DND-41 (cell line): ENCODE data around the gene ACE.

Source experiments
- ATAC-seq: fragments of 200-7000 bp; cut with Tn5 transposase; 3 replicates; pipeline ENCODE4 v1.9.1; 2021; ENCODE audit warnings: low read depth; ENCODE audit not compliant: insufficient read depth
- DNase-seq: peaks from one replicate; pipeline ENCODE4 v3.0.0-alpha.2; 2020
- H2AFZ ChIP-seq: 2 replicates; pipeline ENCODE4 v1.6.0; 2012; ENCODE audit warnings: low read depth, low read length
- H3K27ac ChIP-seq: 2 replicates; pipeline ENCODE4 v1.5.1; 2012; ENCODE audit warnings: low read length, inconsistent platforms
- H3K27me3 ChIP-seq: fragments of 200-600 bp; sonication (generic); 2 replicates; pipeline ENCODE4 v1.6.0; 2012; ENCODE audit warnings: low read length, mild to moderate bottlenecking, inconsistent platforms; ENCODE audit not compliant: insufficient read depth, poor library complexity
- H3K36me3 ChIP-seq: 2 replicates; pipeline ENCODE4 v1.5.1; 2012; ENCODE audit warnings: low read length, inconsistent platforms; ENCODE audit not compliant: insufficient read depth
- H3K4me1 ChIP-seq: 2 replicates; pipeline ENCODE4 v1.5.1; 2012; ENCODE audit warnings: mild to moderate bottlenecking, low read length; ENCODE audit not compliant: insufficient read depth
- H3K4me2 ChIP-seq: 2 replicates; pipeline ENCODE4 v1.6.0; 2012; ENCODE audit warnings: mild to moderate bottlenecking, moderate library complexity, low read length, inconsistent platforms; ENCODE audit not compliant: insufficient read depth
- H3K4me3 ChIP-seq, 2 experiments: fragments of 200-600 bp in 1 of 2; shearing (Covaris generic) in 1 of 2; 2 replicates each; pipeline ENCODE4 v1.5.1; 2012 to 2016; ENCODE audit warnings: inconsistent platforms in 2 of 2, low read length in 2 of 2, mild to moderate bottlenecking in 2 of 2, low read depth in 1 of 2, moderate library complexity in 1 of 2
- H3K79me2 ChIP-seq: 2 replicates; pipeline ENCODE4 v1.6.0; 2012; ENCODE audit warnings: low read length, inconsistent platforms; ENCODE audit not compliant: insufficient read depth
- H3K9ac ChIP-seq: 2 replicates; pipeline ENCODE4 v1.6.0; 2012; ENCODE audit warnings: low read depth, mild to moderate bottlenecking, inconsistent platforms, low read length, moderate library complexity
- H3K9me3 ChIP-seq: 2 replicates; pipeline ENCODE4 v1.5.1; 2012; ENCODE audit warnings: low read length, moderate library complexity, mild to moderate bottlenecking, inconsistent platforms; ENCODE audit not compliant: insufficient read depth, severe bottlenecking
- H4K20me1 ChIP-seq: 2 replicates; pipeline ENCODE4 v1.6.0; 2012; ENCODE audit warnings: low read length; ENCODE audit not compliant: insufficient read depth
- EZH2 ChIP-seq: IDR thresholded peaks from 3 replicates; pipeline ENCODE4 v1.6.1; 2012; ENCODE audit warnings: borderline replicate concordance, low read depth, mild to moderate bottlenecking, moderate library complexity, low read length, inconsistent platforms; ENCODE audit not compliant: severe bottlenecking
- TF ChIP-seq, protein P1 (sequence below): IDR thresholded peaks from 2 replicates; pipeline ENCODE4 v1.5.1; 2012; ENCODE audit warnings: borderline replicate concordance, low read length, moderate library complexity, mild to moderate bottlenecking; ENCODE audit not compliant: poor library complexity, severe bottlenecking; ENCODE audit errors: extremely low read depth

The ACE gene

GRCh38 chr17:63542942-63543821 lies 66.3 kb downstream of the ACE start:
- H3K4me3 ChIP-seq = no peak overlapping the region
- no peaks in the 10 kb centered on the region for H3K9me3 ChIP-seq
- no peaks in the 10 kb centered on the region for H3K4me1 ChIP-seq
- no peak overlapping the region for H2AFZ ChIP-seq
- TF ChIP-seq EZH2 = no peak
- TF ChIP-seq, protein P1, sequence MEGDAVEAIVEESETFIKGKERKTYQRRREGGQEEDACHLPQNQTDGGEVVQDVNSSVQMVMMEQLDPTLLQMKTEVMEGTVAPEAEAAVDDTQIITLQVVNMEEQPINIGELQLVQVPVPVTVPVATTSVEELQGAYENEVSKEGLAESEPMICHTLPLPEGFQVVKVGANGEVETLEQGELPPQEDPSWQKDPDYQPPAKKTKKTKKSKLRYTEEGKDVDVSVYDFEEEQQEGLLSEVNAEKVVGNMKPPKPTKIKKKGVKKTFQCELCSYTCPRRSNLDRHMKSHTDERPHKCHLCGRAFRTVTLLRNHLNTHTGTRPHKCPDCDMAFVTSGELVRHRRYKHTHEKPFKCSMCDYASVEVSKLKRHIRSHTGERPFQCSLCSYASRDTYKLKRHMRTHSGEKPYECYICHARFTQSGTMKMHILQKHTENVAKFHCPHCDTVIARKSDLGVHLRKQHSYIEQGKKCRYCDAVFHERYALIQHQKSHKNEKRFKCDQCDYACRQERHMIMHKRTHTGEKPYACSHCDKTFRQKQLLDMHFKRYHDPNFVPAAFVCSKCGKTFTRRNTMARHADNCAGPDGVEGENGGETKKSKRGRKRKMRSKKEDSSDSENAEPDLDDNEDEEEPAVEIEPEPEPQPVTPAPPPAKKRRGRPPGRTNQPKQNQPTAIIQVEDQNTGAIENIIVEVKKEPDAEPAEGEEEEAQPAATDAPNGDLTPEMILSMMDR = no peak
- no peaks in the 10 kb centered on the region; the same call in 1 of the 2 replicates for H4K20me1 ChIP-seq
- ATAC-seq (no peak), DNase-seq (no peak)
- peaks cover 3% of the 10 kb centered on the region for H3K27me3 ChIP-seq
- H3K4me2 ChIP-seq = no peak overlapping the region
- no peaks in the 10 kb centered on the region for H3K36me3 ChIP-seq
- H3K9ac ChIP-seq = no peak overlapping the region
- H3K27ac ChIP-seq = no peak overlapping the region
- H3K79me2 ChIP-seq = no peaks in the 10 kb centered on the region

GRCh38 chr17:63543822-63544420 lies 67.1 kb downstream of the ACE start:
- no peak for TF ChIP-seq EZH2
- TF ChIP-seq, protein P1 = no peak
- no peak for DNase-seq

DNA sequence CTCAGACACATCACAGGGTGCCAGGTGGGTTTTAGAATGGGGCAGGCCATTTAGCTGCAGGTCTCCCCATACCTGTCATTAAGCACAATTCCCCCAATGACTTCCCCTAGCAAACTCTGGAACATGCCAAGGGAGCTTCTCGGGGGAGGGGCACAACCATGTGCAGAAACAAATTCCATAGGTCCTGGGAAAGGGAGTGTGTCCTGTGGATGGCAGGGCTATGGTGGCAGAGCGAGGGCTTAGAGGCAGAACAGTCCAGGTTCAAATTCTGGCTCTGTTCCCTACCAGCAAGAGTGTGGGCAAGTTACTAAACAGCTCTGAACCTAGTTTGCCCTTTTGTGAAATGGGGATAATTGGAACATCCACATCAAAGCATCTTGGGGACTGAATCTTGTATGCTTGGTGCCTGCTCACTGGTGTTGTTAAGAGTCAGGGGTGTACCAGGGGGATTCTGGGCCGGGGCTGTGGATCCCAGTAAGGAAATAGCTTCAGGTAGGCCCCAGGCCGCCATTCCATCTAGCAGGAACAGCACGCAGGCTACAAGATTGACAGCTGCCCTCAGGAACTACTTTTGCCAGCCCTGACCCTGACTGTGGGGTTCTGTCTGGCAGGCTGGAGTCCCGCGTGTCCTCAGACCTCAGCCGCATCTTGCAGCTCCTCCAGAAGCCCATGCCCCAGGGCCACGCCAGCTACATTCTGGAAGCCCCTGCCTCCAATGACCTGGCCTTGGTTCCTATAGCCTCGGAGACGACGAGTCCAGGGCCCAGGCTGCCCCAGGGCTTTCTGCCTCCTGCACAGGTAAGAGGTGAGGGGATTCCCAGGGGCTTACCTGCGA lies 67.8 kb downstream of the ACE start:
- no peaks in the 10 kb centered on the region for H3K27me3 ChIP-seq
- H3K36me3 ChIP-seq = no peaks in the 10 kb centered on the region
- H3K4me1 ChIP-seq = peaks cover 12% of the 10 kb centered on the region
- H4K20me1 ChIP-seq = no peaks in the 10 kb centered on the region
- DNase-seq = no peak
- H3K9me3 ChIP-seq = no peaks in the 10 kb centered on the region
- no peak for ATAC-seq
- no peak overlapping the region for H3K4me2 ChIP-seq
- H3K27ac ChIP-seq = no peak overlapping the region
- TF ChIP-seq EZH2 = no peak
- TF ChIP-seq, protein P1 = no peak
- H3K4me3 ChIP-seq = no peak overlapping the region
- H3K9ac ChIP-seq = no peak overlapping the region
- no peak overlapping the region for H2AFZ ChIP-seq
- peaks cover 9% of the 10 kb centered on the region for H3K79me2 ChIP-seq

More at GRCh38 chr17:63543822-63544420, 67.1 kb downstream of the ACE start:
- H4K20me1 ChIP-seq = no peaks in the 10 kb centered on the region
- H3K9me3 ChIP-seq = no peaks in the 10 kb centered on the region
- H2AFZ ChIP-seq = no peak overlapping the region
- no peaks in the 10 kb centered on the region for H3K27me3 ChIP-seq
- no peak overlapping the region for H3K4me2 ChIP-seq
- peaks cover 4% of the 10 kb centered on the region; the same call in 1 of the 2 replicates for H3K4me1 ChIP-seq
- H3K36me3 ChIP-seq = no peaks in the 10 kb centered on the region
- H3K27ac ChIP-seq = no peak overlapping the region
- H3K4me3 ChIP-seq = no peak overlapping the region
- ATAC-seq = no peak
- 0 out of 2 replicates have a peak, but pooled peaks cover 2% of the 10 kb centered on the region for H3K79me2 ChIP-seq
- H3K9ac ChIP-seq = no peak overlapping the region
